Mucosa of stomach (tissue), 1 donor: ENCODE measurements around the gene PRKG1.
"Not testable (repeated sequence)": the region's sequence is repeated elsewhere in the genome, so short reads cannot be mapped to it uniquely, and the experiment has no call there.

ENCODE experiments used
- H3K27me3 ChIP-seq: one replicate; pipeline ENCODE4 v1.7.0; 2013; ENCODE audit warnings: mild to moderate bottlenecking, low read length; ENCODE audit not compliant: control insufficient read depth, insufficient read depth
- H3K36me3 ChIP-seq: one replicate; pipeline ENCODE4 v1.7.0; 2013; ENCODE audit warnings: low read length; ENCODE audit not compliant: control insufficient read depth, insufficient read depth
- H3K4me1 ChIP-seq: one replicate; pipeline ENCODE4 v1.7.0; 2013; ENCODE audit warnings: mild to moderate bottlenecking, low read length; ENCODE audit not compliant: control insufficient read depth, insufficient read depth
- H3K4me3 ChIP-seq: one replicate; pipeline ENCODE4 v1.7.0; 2013; ENCODE audit warnings: low read length
- H3K9ac ChIP-seq: one replicate; pipeline ENCODE4 v1.7.0; 2013; ENCODE audit warnings: mild to moderate bottlenecking, low read length, moderate library complexity
- H3K9me3 ChIP-seq: one replicate; pipeline ENCODE4 v1.7.0; 2013; ENCODE audit warnings: mild to moderate bottlenecking, low read length, moderate library complexity; ENCODE audit not compliant: control insufficient read depth
- donor health status: Pancreatic carcinoma.

Gene PRKG1

DNA sequence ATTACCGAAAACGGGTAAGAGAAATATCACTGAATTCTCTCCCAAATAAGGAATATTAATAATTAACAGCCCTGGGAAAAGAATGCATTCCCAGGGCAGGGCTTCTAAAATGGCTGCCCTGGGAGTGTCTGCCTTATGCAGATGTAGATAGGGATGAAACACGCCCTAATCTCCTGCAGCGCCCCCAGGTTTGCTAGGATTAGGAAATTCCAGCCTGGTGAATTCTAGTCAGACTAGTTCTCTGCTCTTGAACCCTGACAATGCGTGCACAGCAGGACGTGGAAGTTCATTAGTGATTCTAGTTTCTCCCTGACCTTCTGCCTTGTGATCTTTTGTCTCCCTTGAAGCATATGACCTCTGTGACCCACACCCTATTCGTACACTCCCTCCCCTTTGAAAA, 1130.6 kb downstream of the PRKG1 start:
- not testable (repeated sequence) for H3K27me3 ChIP-seq, H3K36me3 ChIP-seq, H3K4me3 ChIP-seq, H3K4me1 ChIP-seq, H3K9me3 ChIP-seq, H3K9ac ChIP-seq

DNA sequence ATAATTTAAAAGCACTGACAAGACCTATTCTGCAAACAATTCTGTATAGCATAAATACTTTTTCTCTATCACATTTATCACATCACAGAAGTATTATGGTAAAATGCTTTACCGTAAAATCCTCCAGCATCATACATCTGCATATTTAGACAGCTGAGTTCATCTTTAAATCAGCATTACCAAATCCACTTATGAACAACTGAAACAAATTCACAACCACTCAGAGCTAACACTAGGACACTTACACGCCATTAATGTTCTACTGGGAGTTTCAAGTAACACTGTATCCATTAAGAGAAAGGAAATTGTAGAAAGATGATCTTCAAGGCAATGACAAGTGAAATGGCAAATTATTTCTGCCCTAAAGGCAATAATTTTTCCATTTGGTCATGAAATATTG, 1134.1 kb downstream of the PRKG1 start:
- Histone ChIP-seq H3K9me3 (no peaks in the 10 kb centered on the region), H3K4me3 (no peak overlapping the region), H3K27me3 (no peaks in the 10 kb centered on the region), H3K4me1 (peaks cover 13% of the 10 kb centered on the region), H3K36me3 (no peaks in the 10 kb centered on the region), H3K9ac (no peak overlapping the region)

DNA sequence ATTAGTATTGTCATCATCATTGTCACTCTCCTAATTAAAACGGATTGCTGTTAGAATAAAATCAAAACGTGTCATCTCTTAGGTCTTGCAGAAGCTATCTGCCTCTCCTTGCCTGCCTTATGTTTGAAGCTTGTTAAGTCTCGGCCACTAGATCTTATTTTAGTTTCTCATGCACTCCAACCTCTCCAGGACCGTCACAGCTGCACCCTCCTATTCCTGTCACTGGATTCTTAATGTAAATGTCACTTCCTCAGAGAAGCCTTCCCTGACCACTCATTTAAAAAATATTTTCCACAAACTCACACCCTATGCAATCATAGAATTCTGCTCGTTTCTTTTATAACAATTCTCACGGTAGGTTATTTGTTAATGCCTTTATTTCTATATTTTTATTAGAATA, 1135.9 kb downstream of the PRKG1 start:
- Histone ChIP-seq H3K4me1 (peaks cover 16% of the 10 kb centered on the region), H3K36me3 (no peaks in the 10 kb centered on the region), H3K9ac (no peak overlapping the region), H3K9me3 (no peaks in the 10 kb centered on the region), H3K27me3 (no peaks in the 10 kb centered on the region), H3K4me3 (no peak overlapping the region)

DNA sequence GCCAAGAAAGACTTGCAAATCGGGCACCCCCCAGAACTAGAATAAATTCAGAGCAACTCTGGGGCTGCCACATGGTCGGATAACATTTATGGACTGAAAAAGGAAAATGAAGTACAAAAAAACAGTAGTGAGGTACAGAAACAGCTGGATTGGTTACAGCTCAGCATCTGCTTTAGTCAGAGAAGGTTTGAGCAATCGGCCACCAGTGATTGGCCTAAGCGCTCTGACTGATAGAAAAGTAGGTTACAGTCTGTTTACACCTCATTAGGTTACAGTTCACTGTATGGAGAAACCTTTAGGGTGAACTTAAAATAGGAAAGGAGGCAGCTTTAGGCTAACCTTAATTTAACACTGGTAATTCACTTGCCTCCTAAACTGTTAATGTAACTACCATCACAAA, 1137.8 kb downstream of the PRKG1 start:
- Histone ChIP-seq H3K9ac (no peak overlapping the region), H3K4me1 (peaks cover 16% of the 10 kb centered on the region), H3K4me3 (no peak overlapping the region), H3K27me3 (no peaks in the 10 kb centered on the region), H3K9me3 (no peaks in the 10 kb centered on the region), H3K36me3 (no peaks in the 10 kb centered on the region)

DNA sequence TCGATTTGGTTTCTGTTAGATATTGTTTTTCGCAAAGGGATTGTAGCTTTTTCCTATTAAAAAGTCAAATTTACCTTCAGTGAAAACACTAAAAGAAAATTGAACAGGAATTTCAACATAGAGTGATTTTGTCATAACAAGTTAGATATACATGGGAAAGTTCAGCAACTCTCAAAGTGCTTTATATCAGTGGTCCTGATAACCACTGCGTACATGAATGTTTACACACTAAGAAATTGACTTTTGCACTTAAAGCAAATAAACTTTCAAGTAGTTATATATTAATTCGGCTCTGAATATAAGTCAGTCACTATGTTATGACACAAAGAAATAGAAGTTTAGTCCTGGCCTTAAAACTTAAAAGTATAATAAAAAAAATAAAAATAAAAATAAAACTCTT, 1138.5 kb downstream of the PRKG1 start:
- Histone ChIP-seq H3K9ac (no peak overlapping the region), H3K27me3 (no peaks in the 10 kb centered on the region), H3K4me3 (no peak overlapping the region), H3K4me1 (peaks cover 16% of the 10 kb centered on the region), H3K9me3 (no peaks in the 10 kb centered on the region), H3K36me3 (no peaks in the 10 kb centered on the region)

DNA sequence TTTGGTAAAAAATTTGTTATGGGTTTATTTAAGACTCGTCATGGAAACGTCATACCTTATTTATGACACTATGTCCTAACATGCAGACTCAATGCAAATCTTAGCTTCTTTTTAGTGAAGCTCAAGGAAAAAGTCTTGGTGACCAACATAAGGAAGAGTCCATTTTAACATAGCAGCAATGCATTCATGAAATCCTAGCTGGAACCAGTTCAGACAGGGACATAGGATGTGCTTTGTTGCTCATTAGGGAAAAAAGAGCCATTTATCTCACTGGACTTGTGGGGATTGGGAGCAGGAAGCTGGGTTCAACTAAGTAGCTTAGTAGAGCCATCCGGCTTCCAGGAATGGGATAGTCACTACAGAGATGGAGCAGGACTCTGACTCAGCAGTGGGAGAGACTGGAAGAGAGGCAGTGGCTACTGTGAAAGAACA, 1139.0 kb downstream of the PRKG1 start:
- no peaks in the 10 kb centered on the region for H3K9me3 ChIP-seq
- no peak overlapping the region for H3K4me3 ChIP-seq
- no peaks in the 10 kb centered on the region for H3K36me3 ChIP-seq
- H3K27me3 ChIP-seq, result no peaks in the 10 kb centered on the region
- no peak overlapping the region for H3K9ac ChIP-seq
- peaks cover 16% of the 10 kb centered on the region for H3K4me1 ChIP-seq

DNA sequence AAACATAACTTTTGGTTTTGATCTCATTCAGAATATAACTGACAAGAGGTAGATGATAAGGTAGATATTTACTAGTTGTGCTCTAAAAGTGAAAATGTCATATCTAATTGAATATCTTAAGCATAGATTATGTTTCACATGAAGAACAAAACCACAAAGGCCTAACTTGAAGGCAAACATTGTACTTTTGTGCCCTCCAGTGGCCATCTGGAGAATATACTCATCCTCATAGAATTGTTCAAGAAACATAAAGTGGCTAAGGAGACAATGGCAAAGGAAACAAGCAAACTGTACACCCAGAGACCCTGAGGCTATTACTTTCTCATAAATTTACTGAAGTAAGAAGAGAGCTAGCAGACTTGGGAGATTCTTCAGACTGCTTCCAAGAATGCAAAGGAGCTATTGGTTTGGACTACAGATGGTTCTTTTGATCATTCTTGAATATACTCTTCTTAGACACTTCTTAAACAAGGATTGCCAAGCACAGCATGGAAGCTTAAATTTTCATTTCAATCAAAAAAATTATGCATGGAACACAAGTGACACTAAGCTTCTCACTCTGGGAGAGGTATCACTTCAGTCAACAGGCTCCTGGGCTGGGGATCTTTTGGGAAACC, 1141.6 kb downstream of the PRKG1 start:
- no peak overlapping the region for H3K9ac ChIP-seq
- H3K9me3 ChIP-seq, result no peaks in the 10 kb centered on the region
- H3K27me3 ChIP-seq, result no peaks in the 10 kb centered on the region
- no peak overlapping the region for H3K4me3 ChIP-seq
- peaks cover 16% of the 10 kb centered on the region for H3K4me1 ChIP-seq
- no peaks in the 10 kb centered on the region for H3K36me3 ChIP-seq

DNA sequence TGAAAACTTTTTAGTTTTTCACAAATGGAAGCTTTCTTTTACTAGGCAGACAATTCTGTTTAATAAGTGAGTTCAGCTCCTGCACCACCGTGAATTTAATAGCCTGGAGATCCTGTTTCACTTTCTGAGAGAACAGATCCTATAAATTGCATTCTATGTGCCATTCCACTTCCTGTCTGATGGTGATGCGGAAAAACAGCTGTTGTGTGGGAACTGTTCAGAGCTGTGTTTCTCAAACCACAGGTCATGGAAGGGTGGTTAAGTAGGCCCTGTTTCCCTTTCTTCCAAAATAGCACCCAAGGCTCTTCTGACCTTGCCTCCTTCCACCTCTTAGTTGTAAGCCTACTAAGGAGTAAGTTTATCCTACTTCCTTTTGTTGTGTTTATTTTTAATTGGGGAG, 1142.6 kb downstream of the PRKG1 start:
- no peak overlapping the region for H3K9ac ChIP-seq
- H3K4me3 ChIP-seq, result no peak overlapping the region
- H3K4me1 ChIP-seq, result peaks cover 16% of the 10 kb centered on the region
- H3K27me3 ChIP-seq, result no peaks in the 10 kb centered on the region
- H3K36me3 ChIP-seq, result no peaks in the 10 kb centered on the region
- H3K9me3 ChIP-seq, result no peaks in the 10 kb centered on the region

DNA sequence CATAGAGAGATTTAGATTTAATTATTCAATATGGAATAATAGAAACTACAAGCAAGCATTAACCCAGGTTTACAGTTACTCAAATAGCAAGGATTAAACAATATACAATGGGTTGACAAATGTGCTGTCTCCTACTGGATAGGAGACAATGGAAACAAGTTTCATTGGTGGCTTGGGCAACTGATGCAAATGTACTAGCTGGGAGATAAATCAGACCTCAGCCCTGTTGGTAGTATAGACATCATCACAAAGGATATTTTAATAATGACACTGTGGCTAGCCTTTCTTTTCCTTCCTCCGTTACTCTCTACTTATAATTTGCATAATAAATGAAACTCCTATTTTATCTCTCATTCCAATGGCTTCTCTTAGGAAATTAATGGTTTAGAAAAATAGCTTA, 1143.2 kb downstream of the PRKG1 start:
- H3K9me3 ChIP-seq, result no peaks in the 10 kb centered on the region
- no peaks in the 10 kb centered on the region for H3K36me3 ChIP-seq
- H3K27me3 ChIP-seq, result no peaks in the 10 kb centered on the region
- no peak overlapping the region for H3K9ac ChIP-seq
- H3K4me3 ChIP-seq, result no peak overlapping the region
- peaks cover 10% of the 10 kb centered on the region for H3K4me1 ChIP-seq

DNA sequence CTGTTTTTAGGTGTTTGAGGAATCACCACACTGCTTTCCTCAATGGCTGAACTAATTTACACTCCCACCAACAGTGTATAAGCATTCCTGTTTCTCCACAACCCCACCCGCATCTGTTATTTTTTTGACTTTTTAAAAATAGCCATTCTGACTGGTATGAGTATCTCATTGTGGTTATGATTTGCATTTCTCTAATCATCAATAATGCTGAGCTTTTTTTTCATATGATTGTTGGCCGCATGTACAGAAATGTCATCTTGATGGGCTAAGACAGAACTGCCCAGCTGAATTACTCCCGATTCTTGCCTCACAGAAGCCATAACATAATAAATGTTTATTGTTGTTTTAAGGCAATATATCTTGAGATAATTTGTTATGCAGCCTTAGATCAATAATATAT, 1146.7 kb downstream of the PRKG1 start:
- no peak overlapping the region for H3K4me3 ChIP-seq

DNA sequence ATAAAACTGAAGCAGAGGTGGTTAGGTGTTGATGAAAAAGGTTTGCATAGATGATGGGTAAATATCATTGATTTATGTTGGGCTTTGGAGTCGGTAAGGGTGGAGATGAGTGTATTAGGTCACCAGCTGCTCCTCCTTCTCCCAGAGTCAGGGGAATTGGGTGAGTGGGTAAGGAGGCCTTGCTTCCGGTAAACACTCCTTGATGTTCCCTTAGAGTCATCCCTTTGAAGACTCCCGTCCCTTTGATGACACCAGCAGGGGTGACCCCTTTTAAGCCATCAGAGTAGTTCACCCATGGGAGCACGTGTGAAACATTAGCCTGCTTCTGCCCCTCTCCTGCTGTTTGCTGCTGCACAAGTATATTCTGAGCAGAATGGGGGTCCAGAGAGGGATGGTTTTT, 1147.6 kb downstream of the PRKG1 start:
- Histone ChIP-seq H3K9me3 (no peaks in the 10 kb centered on the region), H3K36me3 (no peaks in the 10 kb centered on the region), H3K9ac (no peak overlapping the region), H3K27me3 (no peaks in the 10 kb centered on the region), H3K4me1 (no peaks in the 10 kb centered on the region), H3K4me3 (no peak overlapping the region)

More for the DNA sequence above, 1146.7 kb downstream of the PRKG1 start:
- no peak overlapping the region for H3K9ac ChIP-seq
- no peaks in the 10 kb centered on the region for H3K27me3 ChIP-seq
- H3K4me1 ChIP-seq, result no peaks in the 10 kb centered on the region
- no peaks in the 10 kb centered on the region for H3K36me3 ChIP-seq
- H3K9me3 ChIP-seq, result no peaks in the 10 kb centered on the region

DNA sequence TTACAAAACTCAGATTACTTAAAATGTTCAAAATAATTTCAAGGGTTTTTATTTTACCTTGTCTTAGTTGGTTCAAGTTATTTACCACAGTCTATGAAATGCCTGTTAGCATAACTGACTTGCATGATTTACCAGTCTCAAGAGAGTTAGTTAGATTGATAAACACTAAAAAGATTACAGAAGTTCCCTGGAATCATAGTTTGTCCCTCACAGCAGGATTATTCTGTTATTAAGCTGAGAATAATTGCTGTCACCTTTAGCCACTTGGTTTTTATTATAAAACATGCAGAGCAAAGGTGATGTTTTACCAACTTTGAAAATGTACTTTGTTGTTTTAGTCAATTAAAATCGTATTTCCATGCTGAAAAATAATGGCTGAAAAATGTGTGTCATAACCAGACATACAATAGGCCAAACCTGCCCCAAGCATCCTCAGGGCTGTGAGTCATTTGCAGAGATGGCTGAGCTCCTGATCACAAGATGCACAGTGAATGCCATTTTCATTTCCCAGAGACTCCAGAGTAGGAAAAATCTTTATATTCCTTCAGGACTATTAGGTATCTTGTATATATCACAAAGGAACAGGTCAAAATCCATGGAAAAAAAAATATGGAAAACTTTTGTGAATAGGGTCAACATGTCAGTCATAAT, 1152.0 kb downstream of the PRKG1 start:
- H3K9ac ChIP-seq, result no peak overlapping the region
- H3K4me1 ChIP-seq, result peaks cover 5% of the 10 kb centered on the region
- no peak overlapping the region for H3K4me3 ChIP-seq
- H3K27me3 ChIP-seq, result no peaks in the 10 kb centered on the region
- no peaks in the 10 kb centered on the region for H3K36me3 ChIP-seq
- no peaks in the 10 kb centered on the region for H3K9me3 ChIP-seq

DNA sequence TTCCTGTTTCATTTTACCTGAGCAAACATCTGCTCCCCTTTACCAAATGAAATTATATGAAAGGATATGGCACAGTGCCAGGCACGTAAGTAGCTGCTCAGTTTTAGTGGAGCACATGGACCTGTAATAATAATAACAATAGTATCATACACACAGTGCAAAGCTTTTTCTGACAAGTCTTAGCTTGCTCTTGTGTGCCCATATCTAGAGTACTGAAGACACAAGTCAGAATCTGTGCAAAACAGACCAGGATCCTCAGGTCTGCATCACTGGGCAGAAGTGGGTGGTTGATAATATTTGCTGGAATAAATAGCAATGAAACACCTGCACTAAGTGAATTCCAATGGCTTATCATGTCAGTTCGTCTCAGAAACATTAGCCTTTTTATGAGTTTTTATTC, 1154.3 kb downstream of the PRKG1 start:
- no peaks in the 10 kb centered on the region for H3K36me3 ChIP-seq

More for the DNA sequence above, 1154.3 kb downstream of the PRKG1 start:
- no peak overlapping the region for H3K9ac ChIP-seq
- H3K27me3 ChIP-seq, result no peaks in the 10 kb centered on the region
- no peaks in the 10 kb centered on the region for H3K9me3 ChIP-seq
- no peak overlapping the region for H3K4me3 ChIP-seq
- H3K4me1 ChIP-seq, result peaks cover 10% of the 10 kb centered on the region
